ENCODE data around the gene MX2.

- TF ChIP-seq CTCF (IDR thresholded peaks at IDR 0.05; ENCODE audit: low read depth, low read length) (no peak), POLR2A (IDR thresholded peaks at IDR 0.05; ENCODE audit: extremely low read depth, insufficient read length) (no peak), MAX (IDR thresholded peaks at IDR 0.05; ENCODE audit: low read depth, low read length) (no peak), MYC (IDR thresholded peaks at IDR 0.05; ENCODE audit: low read depth, low read length) (no peak)
Observed at GRCh38 chr21:41407541-41408460, 46.0 kb downstream of the MX2 start.
